ENCODE measurements around the gene KRT4. TPM values are rescaled to one million over a fixed set of nuclear protein-coding genes. Genes with fewer than 3 reads are reported as not detected.

KRT4 gene
- total RNA-seq, 4 donors from 2014 or later = not detected

DNA sequence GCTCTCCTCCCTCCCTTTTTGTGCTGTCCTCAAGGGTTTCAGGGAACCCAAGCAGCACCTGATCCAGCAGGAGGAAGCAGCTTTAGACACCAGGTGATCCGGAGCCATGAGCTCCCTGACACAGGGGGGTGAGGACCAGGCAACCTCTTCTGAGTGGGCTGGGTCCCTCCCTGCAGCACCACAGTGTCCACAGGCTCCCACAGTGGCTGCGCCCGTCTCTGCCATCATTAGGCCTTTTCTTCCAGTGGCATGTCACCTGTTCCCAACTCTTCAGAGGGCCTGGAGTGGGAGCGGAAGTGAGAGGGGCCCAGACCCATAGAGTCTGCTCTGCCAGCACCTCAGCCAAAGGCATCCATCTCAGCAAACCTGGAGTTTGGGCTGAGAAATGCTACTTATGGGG is 36.4 kb downstream of the KRT4 start:
- peaks cover 0 to 6% of the 10 kb centered on the region in 2 donors for H3K27me3 ChIP-seq
- no peaks in the 10 kb centered on the region for H3K36me3 ChIP-seq
- no peaks in the 10 kb centered on the region for H3K9me3 ChIP-seq
- 81 to 92% methylated on average over 3 to 4 of the region's 4 CpGs for WGBS, 2 donors
- TF ChIP-seq EP300 (IDR thresholded peaks at IDR 0.05) = no peak
- TF ChIP-seq POLR2A (IDR thresholded peaks at IDR 0.05) = no peak
- TF ChIP-seq, protein P1, sequence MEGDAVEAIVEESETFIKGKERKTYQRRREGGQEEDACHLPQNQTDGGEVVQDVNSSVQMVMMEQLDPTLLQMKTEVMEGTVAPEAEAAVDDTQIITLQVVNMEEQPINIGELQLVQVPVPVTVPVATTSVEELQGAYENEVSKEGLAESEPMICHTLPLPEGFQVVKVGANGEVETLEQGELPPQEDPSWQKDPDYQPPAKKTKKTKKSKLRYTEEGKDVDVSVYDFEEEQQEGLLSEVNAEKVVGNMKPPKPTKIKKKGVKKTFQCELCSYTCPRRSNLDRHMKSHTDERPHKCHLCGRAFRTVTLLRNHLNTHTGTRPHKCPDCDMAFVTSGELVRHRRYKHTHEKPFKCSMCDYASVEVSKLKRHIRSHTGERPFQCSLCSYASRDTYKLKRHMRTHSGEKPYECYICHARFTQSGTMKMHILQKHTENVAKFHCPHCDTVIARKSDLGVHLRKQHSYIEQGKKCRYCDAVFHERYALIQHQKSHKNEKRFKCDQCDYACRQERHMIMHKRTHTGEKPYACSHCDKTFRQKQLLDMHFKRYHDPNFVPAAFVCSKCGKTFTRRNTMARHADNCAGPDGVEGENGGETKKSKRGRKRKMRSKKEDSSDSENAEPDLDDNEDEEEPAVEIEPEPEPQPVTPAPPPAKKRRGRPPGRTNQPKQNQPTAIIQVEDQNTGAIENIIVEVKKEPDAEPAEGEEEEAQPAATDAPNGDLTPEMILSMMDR (IDR thresholded peaks at IDR 0.05) = no peak
- no peak overlapping the region for H3K4me3 ChIP-seq
- H3K4me1 ChIP-seq = no peaks in the 10 kb centered on the region
- no peak overlapping the region for H3K27ac ChIP-seq
- DNase-seq (ENCODE audit: low spot score in 2 of 2) = no peak

- TF ChIP-seq EP300 (IDR thresholded peaks at IDR 0.05) (no peak), POLR2A (IDR thresholded peaks at IDR 0.05) (no peak)
- TF ChIP-seq, protein P1 (IDR thresholded peaks at IDR 0.05) = no peak
- H3K36me3 ChIP-seq = no peaks in the 10 kb centered on the region
- 81% methylated on average over 5 to 8 of the region's 8 CpGs for WGBS, 2 donors
- no peak within 1 kb of the TSS for H3K27ac ChIP-seq
- H3K4me1 ChIP-seq = no peaks in the 10 kb centered on the region
- H3K27me3 ChIP-seq = peaks cover 0 to 6% of the 10 kb centered on the region in 2 donors
- no peak for DNase-seq (ENCODE audit: low spot score in 2 of 2)
- no peaks in the 10 kb centered on the region for H3K9me3 ChIP-seq
- H3K4me3 ChIP-seq = no peak within 1 kb of the TSS
Observed at GRCh38 chr12:52776913-52777395, 37.0 kb downstream of the KRT4 start, which contains the start of gene KRT76. Gene KRT76 (minus strand): TSS chr12:52777345. CDS start chr12:52777291, 54 bp downstream.

DNA sequence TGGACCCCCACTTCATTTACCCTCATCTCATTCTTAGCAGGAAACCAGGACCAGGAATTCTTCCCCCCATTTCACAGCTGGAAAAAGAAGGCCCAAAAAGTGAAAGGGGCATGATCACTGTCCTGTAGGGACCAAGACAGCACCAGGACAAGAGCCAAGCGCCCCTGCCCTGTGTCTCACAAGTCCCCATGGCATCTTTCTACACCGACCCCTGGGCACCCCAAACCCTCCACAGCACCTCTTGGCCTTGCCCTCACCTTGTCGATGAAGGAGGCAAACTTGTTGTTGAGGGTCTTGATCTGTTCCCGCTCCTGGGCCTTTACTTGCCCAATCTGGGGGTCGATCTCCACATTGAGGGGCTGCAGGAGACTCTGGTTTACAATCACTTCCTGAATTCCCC is 37.5 kb downstream of the KRT4 start:
- H3K9me3 ChIP-seq = no peaks in the 10 kb centered on the region
- H3K27me3 ChIP-seq = peaks cover 0 to 6% of the 10 kb centered on the region in 2 donors
- no peak overlapping the region for H3K4me3 ChIP-seq
- no peak for DNase-seq (ENCODE audit: low spot score in 2 of 2)
- TF ChIP-seq POLR2A (IDR thresholded peaks at IDR 0.05) (no peak), EP300 (IDR thresholded peaks at IDR 0.05) (no peak)
- TF ChIP-seq, protein P1 (IDR thresholded peaks at IDR 0.05) = no peak
- H3K36me3 ChIP-seq = no peaks in the 10 kb centered on the region
- H3K27ac ChIP-seq = no peak overlapping the region
- no peaks in the 10 kb centered on the region for H3K4me1 ChIP-seq
- WGBS, 2 donors = 85 to 90% methylated on average over 5 of the region's 5 CpGs

DNA sequence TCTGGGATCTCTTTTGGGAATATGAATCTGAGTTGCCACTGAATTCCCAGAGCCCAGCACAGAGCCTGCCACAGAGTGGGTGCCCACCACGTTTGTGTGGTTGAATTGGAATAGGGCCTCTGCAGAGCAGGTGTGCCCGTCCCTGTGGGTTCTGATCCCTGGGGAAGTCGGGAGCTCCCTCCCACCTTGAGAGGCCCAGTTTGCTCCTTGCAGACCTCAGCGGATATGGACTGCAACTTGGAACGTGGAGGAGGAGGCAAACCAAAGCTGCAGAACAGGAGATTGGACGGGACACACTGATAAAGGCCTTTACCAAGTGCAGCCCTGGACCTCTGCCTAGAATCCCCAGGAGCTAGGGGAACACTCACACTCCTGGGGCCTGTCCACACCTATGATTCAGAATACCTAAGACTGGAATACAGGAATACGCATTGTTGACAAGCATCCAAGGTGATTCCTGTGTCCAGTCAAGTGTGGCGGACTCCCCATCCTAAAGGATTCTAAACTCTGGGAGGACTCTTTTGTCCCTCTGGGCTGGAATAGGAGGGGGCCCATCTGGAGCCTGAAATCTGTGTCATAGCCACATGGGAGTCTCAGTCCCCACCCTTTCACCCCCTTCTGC is 39.2 kb downstream of the KRT4 start:
- H3K4me1 ChIP-seq = no peaks in the 10 kb centered on the region
- H3K9me3 ChIP-seq = no peaks in the 10 kb centered on the region
- TF ChIP-seq, protein P1 (IDR thresholded peaks at IDR 0.05) = no peak
- TF ChIP-seq EP300 (IDR thresholded peaks at IDR 0.05) = no peak
- no peak for TF ChIP-seq POLR2A (IDR thresholded peaks at IDR 0.05)
- no peaks in the 10 kb centered on the region for H3K36me3 ChIP-seq
- 73 to 76% methylated on average over 8 of the region's 8 CpGs for WGBS, 2 donors
- H3K27me3 ChIP-seq = peaks cover 0 to 3% of the 10 kb centered on the region in 2 donors
- DNase-seq (ENCODE audit: low spot score in 2 of 2) = no peak
- H3K4me3 ChIP-seq = no peak overlapping the region
- H3K27ac ChIP-seq = no peak overlapping the region

DNA sequence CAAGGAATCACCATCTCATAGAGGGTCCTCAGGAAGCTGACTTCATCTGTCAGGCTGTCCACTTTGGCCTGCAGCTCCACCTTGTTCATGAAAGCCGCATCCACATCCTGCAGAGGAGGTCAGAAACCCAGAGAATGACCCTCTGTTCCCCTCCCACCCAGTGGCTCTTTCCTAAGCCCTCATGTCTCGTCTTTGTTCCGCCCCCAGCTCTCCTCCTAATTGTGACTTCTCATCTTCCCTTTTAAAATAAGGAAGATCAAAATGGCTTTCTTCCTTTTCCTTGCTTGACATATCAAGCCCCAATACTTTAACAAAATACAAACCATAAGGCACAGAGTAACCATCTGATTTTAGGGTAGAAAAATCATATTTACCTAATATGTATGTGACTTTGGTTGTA is 41.1 kb downstream of the KRT4 start:
- Histone ChIP-seq H3K4me3 (no peak overlapping the region), H3K4me1 (no peaks in the 10 kb centered on the region), H3K36me3 (no peaks in the 10 kb centered on the region), H3K9me3 (no peaks in the 10 kb centered on the region), H3K27ac (no peak overlapping the region), H3K27me3 (no peaks in the 10 kb centered on the region)
- TF ChIP-seq EP300 (IDR thresholded peaks at IDR 0.05) (no peak), POLR2A (IDR thresholded peaks at IDR 0.05) (no peak)
- TF ChIP-seq, protein P1 (IDR thresholded peaks at IDR 0.05) = no peak
- no peak for DNase-seq (ENCODE audit: low spot score in 2 of 2)
- 45 to 46% methylated on average over 3 of the region's 3 CpGs for WGBS, 2 donors

Measured in tibial nerve (tissue), 4 donors.